PC-3 (cell line): Measurements from ENCODE around the gene CCDC8. TPM values are rescaled to one million over a fixed set of nuclear protein-coding genes. Genes with fewer than 3 reads are reported as not detected.
A peak's percentile ranks its signal among the peaks of the same experiment; 100 is the strongest.

Experiments used
- ATAC-seq: fragments of 200-7000 bp; cut with Tn5 transposase; 2 replicates; pipeline ENCODE4 v1.9.1; 2020; ENCODE audit warnings: mild to moderate bottlenecking, moderate library complexity
- BruUV-seq: library from RNA; stranded (reverse); fragments of 400-500 nt; replicated peaks from 2 replicates; lab custom pipeline; 2021; lab: Mats Ljungman, UMichigan
- CTCF ChIA-PET: fragments of 300-600 bp; sonication (Branson Sonifier 250); formaldehyde crosslinking; loops from one replicate; lab custom pipeline; 2022; ENCODE audit warnings: antibody characterized with exemption; lab: Charles Lee
- POLR2A ChIA-PET: fragments of 300-600 bp; sonication (Branson Sonifier 250); formaldehyde crosslinking; loops from one replicate; lab custom pipeline; 2022; ENCODE audit warnings: antibody characterized with exemption; ENCODE audit not compliant: unreplicated experiment; lab: Charles Lee
- DNase-seq: peaks from one replicate; pipeline ENCODE4 v3.0.0-alpha.2; 2015
- H2AFZ ChIP-seq: fragments of 300-600 bp; sonication (generic); 2 replicates; pipeline ENCODE4 v1.6.0; 2016; ENCODE audit warnings: antibody characterized with exemption, low read length
- H3F3A ChIP-seq: fragments of 300-600 bp; sonication (generic); one replicate; pipeline ENCODE4 v1.6.0; 2017; ENCODE audit warnings: antibody characterized with exemption, low read length, control low read depth, mild to moderate bottlenecking; ENCODE audit not compliant: unreplicated experiment
- H3K27ac ChIP-seq: fragments of 300-600 bp; sonication (generic); 2 replicates; pipeline ENCODE4 v1.5.1; 2016; ENCODE audit warnings: mild to moderate bottlenecking, low read length
- H3K27me3 ChIP-seq: fragments of 300-600 bp; sonication (generic); 2 replicates; pipeline ENCODE4 v1.6.1; 2016; ENCODE audit warnings: low read length, mixed read lengths
- H3K36me3 ChIP-seq: fragments of 300-600 bp; sonication (generic); 2 replicates; pipeline ENCODE4 v1.6.1; 2016; ENCODE audit warnings: low read depth, mixed run types, low read length, mixed read lengths
- H3K4me1 ChIP-seq: fragments of 300-600 bp; sonication (generic); 2 replicates; pipeline ENCODE4 v1.5.1; 2016; ENCODE audit warnings: low read length; ENCODE audit not compliant: insufficient read depth
- H3K4me2 ChIP-seq: fragments of 300-600 bp; sonication (generic); 2 replicates; pipeline ENCODE4 v1.6.0; 2016; ENCODE audit warnings: low read length
- H3K4me3 ChIP-seq: fragments of 300-600 bp; sonication (generic); 2 replicates; pipeline ENCODE4 v1.5.1; 2016; ENCODE audit warnings: mild to moderate bottlenecking, low read length, mixed read lengths
- H3K79me2 ChIP-seq: fragments of 300-600 bp; sonication (generic); 2 replicates; pipeline ENCODE4 v1.6.1; 2017; ENCODE audit warnings: low read length, mixed read lengths
- H3K9ac ChIP-seq: fragments of 300-600 bp; sonication (generic); 2 replicates; pipeline ENCODE4 v1.6.0; 2016; ENCODE audit warnings: mild to moderate bottlenecking, low read length
- H3K9me2 ChIP-seq: fragments of 300-600 bp; sonication (generic); replicated peaks from 2 replicates; pipeline ENCODE4 v1.6.1; 2016; ENCODE audit warnings: mixed run types, low read length, mixed read lengths
- H3K9me3 ChIP-seq: fragments of 300-600 bp; sonication (generic); 2 replicates; pipeline ENCODE4 v1.6.1; 2016; ENCODE audit warnings: low read length, mixed read lengths
- H4K20me1 ChIP-seq: fragments of 300-600 bp; sonication (generic); 2 replicates; pipeline ENCODE4 v1.6.1; 2016; ENCODE audit warnings: low read length, mixed read lengths
- CTCF ChIP-seq: fragments of 300-600 bp; sonication (generic); conservative IDR thresholded peaks from 2 replicates; pipeline ENCODE4 v1.5.1; 2017; ENCODE audit warnings: antibody characterized with exemption, low read depth, mild to moderate bottlenecking, low read length
- EZH2 ChIP-seq: fragments of 300-600 bp; sonication (generic); IDR thresholded peaks from one replicate; pipeline ENCODE4 v1.6.1; 2017; ENCODE audit warnings: antibody characterized with exemption, mild to moderate bottlenecking, low read length; ENCODE audit not compliant: unreplicated experiment
- EZH2phosphoT487 ChIP-seq: fragments of 300-600 bp; sonication (generic); IDR thresholded peaks from 2 replicates; pipeline ENCODE4 v1.6.1; 2018; ENCODE audit warnings: mild to moderate bottlenecking, antibody characterized with exemption, low read length, borderline replicate concordance
- intact Hi-C: fragments of 100-400 bp; cut with micrococcal nuclease; formaldehyde crosslinking; loops from 2 replicates; pipeline ENCODE4 v1.9.0; 2023
- total RNA-seq: library from RNA; depleted of rRNA; stranded (reverse); fragments of >200 nt; gene quantifications from 2 replicates; pipeline ENCODE4 v1.2.3, GENCODE V29; 2014

Gene CCDC8
- total RNA-seq, 1 experiment from 2014 or later = not detected

- Histone ChIP-seq H3F3A (no peaks in the 10 kb centered on the region), H3K4me3 (no peak overlapping the region), H3K9ac (no peak overlapping the region), H3K27me3 (no peaks in the 10 kb centered on the region), H3K36me3 (no peaks in the 10 kb centered on the region; the same call in 1 of the 2 replicates), H3K9me2 (no peaks in the 10 kb centered on the region), H4K20me1 (0 out of 2 replicates have a peak, but pooled peaks cover 3% of the 10 kb centered on the region), H3K27ac (no peak overlapping the region), H3K4me2 (peak overlapping the region; percentile 62), H3K9me3 (no peaks in the 10 kb centered on the region), H3K79me2 (peaks cover 30% of the 10 kb centered on the region), H3K4me1 (peaks cover 42% of the 10 kb centered on the region), H2AFZ (no peak overlapping the region)
- TF ChIP-seq EZH2phosphoT487 (no peak), CTCF (no peak), EZH2 (no peak)
- ATAC-seq = peak; percentile 29; the same call in 1 of the 2 replicates
- CTCF ChIA-PET = interaction anchor here (0.6 kb wide), 2 partner anchors 23 to 33 kb away, joined by 3 read pairs; partner anchors contain the start of gene PPP5C
- POLR2A ChIA-PET = interaction anchor here (0.5 kb wide), 1 partner anchor 81 kb away, joined by 3 read pairs; no protein-coding TSS in a partner anchor
- no TSS peak for BruUV-seq
- peak; percentile 83 for DNase-seq
- intact Hi-C loops = loop anchor here (5.0 kb wide), 1 partner anchor 88 kb away; no protein-coding TSS in a partner anchor
Measured at GRCh38 chr19:46369817-46370216, 43.5 kb downstream of the CCDC8 start.

DNA sequence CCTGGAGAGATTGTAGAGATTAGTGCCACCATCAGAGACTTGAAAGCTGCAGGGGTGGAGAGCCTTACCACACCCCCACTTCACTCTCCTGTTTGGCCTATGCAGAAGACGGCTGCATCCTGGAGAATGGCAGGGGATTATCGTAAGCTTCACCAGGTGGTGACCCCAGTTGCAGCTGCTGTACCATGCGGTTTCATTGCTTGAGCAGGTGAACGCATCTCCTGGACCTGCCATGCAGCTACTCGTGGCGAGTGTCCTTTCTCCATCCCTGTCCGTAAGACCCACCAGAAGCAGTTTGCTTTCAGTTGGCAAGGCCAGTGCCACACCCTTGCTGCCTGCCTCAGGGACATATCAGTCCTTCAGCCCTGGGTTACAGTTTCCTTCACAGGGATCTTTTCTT lies 45.2 kb downstream of the CCDC8 start:
- H3K79me2 ChIP-seq = peaks cover 24% of the 10 kb centered on the region
- TF ChIP-seq CTCF (no peak), EZH2 (no peak), EZH2phosphoT487 (no peak)
- ChIA-PET POLR2A (no interaction called here), CTCF (no interaction called here)
- no peak overlapping the region for H2AFZ ChIP-seq
- H3K27me3 ChIP-seq = no peaks in the 10 kb centered on the region
- ATAC-seq (no peak), DNase-seq (no peak)
- peaks cover 28% of the 10 kb centered on the region for H3K4me1 ChIP-seq
- intact Hi-C loops = no loop called here
- no peak overlapping the region for H3K4me3 ChIP-seq
- no peaks in the 10 kb centered on the region for H3K9me2 ChIP-seq
- H3K9me3 ChIP-seq = no peaks in the 10 kb centered on the region
- no peak overlapping the region for H3K4me2 ChIP-seq
- H4K20me1 ChIP-seq = 0 out of 2 replicates have a peak, but pooled peaks cover 3% of the 10 kb centered on the region
- H3F3A ChIP-seq = no peaks in the 10 kb centered on the region
- no peak overlapping the region for H3K27ac ChIP-seq
- H3K9ac ChIP-seq = no peak overlapping the region
- peaks cover 5% of the 10 kb centered on the region; the same call in 1 of the 2 replicates for H3K36me3 ChIP-seq
- BruUV-seq = no TSS peak

GRCh38 chr19:46367426-46367825 lies 45.9 kb downstream of the CCDC8 start:
- Histone ChIP-seq H3K4me3 (no peak overlapping the region), H3K27ac (no peak overlapping the region), H3K9me2 (no peaks in the 10 kb centered on the region), H4K20me1 (0 out of 2 replicates have a peak, but pooled peaks cover 3% of the 10 kb centered on the region), H3K79me2 (peaks cover 24% of the 10 kb centered on the region), H3K9me3 (no peaks in the 10 kb centered on the region), H3F3A (no peaks in the 10 kb centered on the region), H2AFZ (no peak overlapping the region), H3K27me3 (no peaks in the 10 kb centered on the region), H3K4me2 (no peak overlapping the region), H3K36me3 (peaks cover 5% of the 10 kb centered on the region; the same call in 1 of the 2 replicates), H3K9ac (no peak overlapping the region), H3K4me1 (peaks cover 21% of the 10 kb centered on the region)
- ChIA-PET CTCF (no interaction called here), POLR2A (no interaction called here)
- BruUV-seq = no TSS peak
- intact Hi-C loops = no loop called here
- DNase-seq (no peak), ATAC-seq (no peak)
- TF ChIP-seq EZH2phosphoT487 = no peak
- no peak for TF ChIP-seq EZH2
- no peak for TF ChIP-seq CTCF
